GM23338 (cell line): ENCODE results near the gene DACT1. TPM values are rescaled to one million over a fixed set of nuclear protein-coding genes. Genes with fewer than 3 reads are reported as not detected.

Experiments
- ATAC-seq: fragments of 200-7000 bp; cut with Tn5 transposase; 3 replicates; pipeline ENCODE4 v1.9.1; 2020
- DNase-seq: peaks from one replicate; pipeline ENCODE4 v3.0.0-alpha.2; 2015; ENCODE audit warnings: low spot score
- H2AFZ ChIP-seq: fragments of 200-600 bp; sonication (generic); 2 replicates; pipeline ENCODE4 v1.8.0; 2016; ENCODE audit warnings: antibody characterized with exemption, mild to moderate bottlenecking, moderate library complexity
- H3F3A ChIP-seq: fragments of 200-600 bp; sonication (generic); replicated peaks from 2 replicates; pipeline ENCODE4 v1.8.0; 2017; ENCODE audit warnings: antibody characterized with exemption, mixed run types, low read depth
- H3K27ac ChIP-seq: fragments of 200-600 bp; sonication (generic); 2 replicates; pipeline ENCODE4 v1.6.1; 2016; ENCODE audit warnings: low read depth
- H3K27me3 ChIP-seq: fragments of 200-600 bp; sonication (generic); 2 replicates; pipeline ENCODE4 v1.8.0; 2016; ENCODE audit warnings: mild to moderate bottlenecking, mixed run types, moderate library complexity; ENCODE audit not compliant: insufficient read depth
- H3K36me3 ChIP-seq: fragments of 200-600 bp; sonication (generic); 2 replicates; pipeline ENCODE4 v1.8.0; 2016; ENCODE audit warnings: mild to moderate bottlenecking; ENCODE audit not compliant: insufficient read depth
- H3K4me1 ChIP-seq: fragments of 200-600 bp; sonication (generic); 2 replicates; pipeline ENCODE4 v1.8.0; 2016; ENCODE audit warnings: mild to moderate bottlenecking, moderate library complexity; ENCODE audit not compliant: insufficient read depth
- H3K4me2 ChIP-seq: fragments of 200-600 bp; sonication (generic); 2 replicates; pipeline ENCODE4 v1.7.1; 2017; ENCODE audit warnings: mixed run types
- H3K4me3 ChIP-seq: fragments of 200-600 bp; sonication (generic); 2 replicates; pipeline ENCODE4 v1.6.1; 2016; ENCODE audit warnings: mixed run types
- H3K79me2 ChIP-seq: fragments of 200-600 bp; sonication (generic); replicated peaks from 2 replicates; pipeline ENCODE4 v1.8.0; 2017; ENCODE audit warnings: mild to moderate bottlenecking; ENCODE audit not compliant: insufficient read depth
- H3K9me2 ChIP-seq: fragments of 200-600 bp; sonication (generic); 2 replicates; pipeline ENCODE4 v1.8.0; 2017; ENCODE audit not compliant: insufficient read depth
- H4K20me1 ChIP-seq: fragments of 200-600 bp; sonication (generic); replicated peaks from 2 replicates; pipeline ENCODE4 v1.8.0; 2017; ENCODE audit warnings: mild to moderate bottlenecking; ENCODE audit not compliant: insufficient read depth
- H3K27ac Mint-ChIP-seq: 2 replicates; pipeline ENCODE4 v1.8.0; 2020; ENCODE audit warnings: inconsistent platforms, mild to moderate bottlenecking, moderate library complexity, mixed read lengths
- H3K27me3 Mint-ChIP-seq: 3 replicates; pipeline ENCODE4 v1.8.0; 2022; ENCODE audit warnings: low read depth, mild to moderate bottlenecking, moderate library complexity, mixed read lengths, inconsistent platforms; ENCODE audit not compliant: insufficient read depth, poor library complexity
- H3K36me3 Mint-ChIP-seq: 3 replicates; pipeline ENCODE4 v1.8.0; 2021; ENCODE audit warnings: low read depth, mild to moderate bottlenecking, inconsistent platforms, moderate library complexity, mixed read lengths
- H3K4me1 Mint-ChIP-seq: 3 replicates; pipeline ENCODE4 v1.8.0; 2020; ENCODE audit warnings: mild to moderate bottlenecking, inconsistent platforms, mixed read lengths
- H3K4me3 Mint-ChIP-seq: 3 replicates; pipeline ENCODE4 v1.8.0; 2021; ENCODE audit warnings: moderate library complexity, mild to moderate bottlenecking, inconsistent platforms, mixed read lengths
- H3K9me3 Mint-ChIP-seq: 3 replicates; pipeline ENCODE4 v1.8.0; 2020; ENCODE audit warnings: moderate library complexity, mild to moderate bottlenecking, inconsistent platforms, mixed read lengths
- CREB1 ChIP-seq: fragments of 250-450 bp; sonication (Bioruptor Pico); IDR thresholded peaks from 2 replicates; pipeline ENCODE4 v1.5.0; 2020; ENCODE audit warnings: low read depth, mild to moderate bottlenecking, moderate library complexity
- EZH2phosphoT487 ChIP-seq: fragments of 200-600 bp; sonication (generic); IDR thresholded peaks from one replicate; pipeline ENCODE4 v1.8.1; 2018; ENCODE audit warnings: antibody characterized with exemption; ENCODE audit not compliant: unreplicated experiment
- JUNB ChIP-seq: IDR thresholded peaks from one replicate; pipeline ENCODE4 v1.6.1; 2016; ENCODE audit warnings: antibody characterized with exemption; ENCODE audit not compliant: unreplicated experiment
- POLR2AphosphoS5 ChIP-seq: IDR thresholded peaks from 2 replicates; pipeline ENCODE4 v1.6.1; 2016; ENCODE audit warnings: antibody characterized with exemption, low read depth
- REST ChIP-seq: IDR thresholded peaks from one replicate; pipeline ENCODE4 v1.6.1; 2018; ENCODE audit warnings: antibody characterized with exemption; ENCODE audit not compliant: unreplicated experiment
- STAT1 ChIP-seq: IDR thresholded peaks from one replicate; pipeline ENCODE4 v1.6.1; 2016; ENCODE audit warnings: antibody characterized with exemption; ENCODE audit not compliant: unreplicated experiment
- ZNF114 ChIP-seq: fragments of 250-450 bp; sonication (Bioruptor Pico); IDR thresholded peaks from 2 replicates; pipeline ENCODE4 v1.5.0; 2020; ENCODE audit warnings: mild to moderate bottlenecking, moderate library complexity
- ZNF331 ChIP-seq: fragments of 250-450 bp; sonication (Bioruptor Pico); IDR thresholded peaks from 2 replicates; pipeline ENCODE4 v1.5.0; 2020; ENCODE audit warnings: low read depth, mild to moderate bottlenecking, moderate library complexity
- ZNF462 ChIP-seq: fragments of 250-450 bp; sonication (Bioruptor Pico); IDR thresholded peaks from 2 replicates; pipeline ENCODE4 v1.5.0; 2020; ENCODE audit warnings: mild to moderate bottlenecking, moderate library complexity
- polyA plus RNA-seq: library from polyadenylated mRNA; unstranded; fragments of >200 nt; fragmentation: Nextera tagmentation; extraction: Ambion mirVana; gene quantifications from 2 replicates; pipeline ENCODE4 v1.2.1, GENCODE V29; 2016
- total RNA-seq: library from RNA; depleted of rRNA; stranded (reverse); fragments of >200 nt; shearing (Covaris generic); gene quantifications from 2 replicates; pipeline ENCODE4 v1.2.3, GENCODE V29; 2014

DACT1 gene
- total and polyA plus RNA-seq, 2 experiments from 2014 or later: 5.7 to 26.6 TPM

- H3K36me3 ChIP-seq: peaks cover 7% of the 10 kb centered on the region
- peaks cover 19% of the 10 kb centered on the region for H3K4me1 Mint-ChIP-seq
Measured at GRCh38 chr14:58643366-58643765, 5.6 kb downstream of the DACT1 start.

More at GRCh38 chr14:58643366-58643765, 5.6 kb downstream of the DACT1 start:
- Histone ChIP-seq H3K4me3 (no peak overlapping the region), H2AFZ (no peak overlapping the region), H3K27ac (no peak overlapping the region), H3K27me3 (peaks cover 14% of the 10 kb centered on the region), H3K4me2 (no peak overlapping the region), H3K79me2 (peaks cover 19% of the 10 kb centered on the region), H3F3A (no peaks in the 10 kb centered on the region), H3K9me2 (no peaks in the 10 kb centered on the region), H4K20me1 (0 out of 2 replicates have a peak, but pooled peaks cover 5% of the 10 kb centered on the region), H3K4me1 (peaks cover 9% of the 10 kb centered on the region; the same call in 1 of the 2 replicates)
- Mint-ChIP-seq H3K27me3 (peaks cover 21% of the 10 kb centered on the region), H3K27ac (no peak overlapping the region), H3K4me3 (no peak overlapping the region), H3K9me3 (no peaks in the 10 kb centered on the region; the same call in 2 of the 3 replicates), H3K36me3 (peaks cover 59% of the 10 kb centered on the region)
- ATAC-seq (no peak), DNase-seq (no peak)
- TF ChIP-seq JUNB (no peak), POLR2AphosphoS5 (no peak), ZNF331 (CRISPR knock-in tag) (no peak), STAT1 (no peak), ZNF114 (no peak), CREB1 (CRISPR knock-in tag) (no peak), REST (no peak), ZNF462 (CRISPR knock-in tag) (no peak), EZH2phosphoT487 (no peak)
